GM23338 (cell line): ENCODE measurements around the gene AXIN1. TPM values are rescaled to one million over a fixed set of nuclear protein-coding genes. Genes with fewer than 3 reads are reported as not detected.

Experiments used
- ATAC-seq: fragments of 200-7000 bp; cut with Tn5 transposase; 3 replicates; pipeline ENCODE4 v1.9.1; 2020
- DNase-seq: peaks from one replicate; pipeline ENCODE4 v3.0.0-alpha.2; 2015; ENCODE audit warnings: low spot score
- H2AFZ ChIP-seq: fragments of 200-600 bp; sonication (generic); 2 replicates; pipeline ENCODE4 v1.8.0; 2016; ENCODE audit warnings: antibody characterized with exemption, mild to moderate bottlenecking, moderate library complexity
- H3F3A ChIP-seq: fragments of 200-600 bp; sonication (generic); replicated peaks from 2 replicates; pipeline ENCODE4 v1.8.0; 2017; ENCODE audit warnings: antibody characterized with exemption, mixed run types, low read depth
- H3K27ac ChIP-seq: fragments of 200-600 bp; sonication (generic); 2 replicates; pipeline ENCODE4 v1.6.1; 2016; ENCODE audit warnings: low read depth
- H3K27me3 ChIP-seq: fragments of 200-600 bp; sonication (generic); 2 replicates; pipeline ENCODE4 v1.8.0; 2016; ENCODE audit warnings: mild to moderate bottlenecking, mixed run types, moderate library complexity; ENCODE audit not compliant: insufficient read depth
- H3K36me3 ChIP-seq: fragments of 200-600 bp; sonication (generic); 2 replicates; pipeline ENCODE4 v1.8.0; 2016; ENCODE audit warnings: mild to moderate bottlenecking; ENCODE audit not compliant: insufficient read depth
- H3K4me1 ChIP-seq: fragments of 200-600 bp; sonication (generic); 2 replicates; pipeline ENCODE4 v1.8.0; 2016; ENCODE audit warnings: mild to moderate bottlenecking, moderate library complexity; ENCODE audit not compliant: insufficient read depth
- H3K4me2 ChIP-seq: fragments of 200-600 bp; sonication (generic); 2 replicates; pipeline ENCODE4 v1.7.1; 2017; ENCODE audit warnings: mixed run types
- H3K4me3 ChIP-seq: fragments of 200-600 bp; sonication (generic); 2 replicates; pipeline ENCODE4 v1.6.1; 2016; ENCODE audit warnings: mixed run types
- H3K79me2 ChIP-seq: fragments of 200-600 bp; sonication (generic); replicated peaks from 2 replicates; pipeline ENCODE4 v1.8.0; 2017; ENCODE audit warnings: mild to moderate bottlenecking; ENCODE audit not compliant: insufficient read depth
- H3K9me2 ChIP-seq: fragments of 200-600 bp; sonication (generic); 2 replicates; pipeline ENCODE4 v1.8.0; 2017; ENCODE audit not compliant: insufficient read depth
- H4K20me1 ChIP-seq: fragments of 200-600 bp; sonication (generic); replicated peaks from 2 replicates; pipeline ENCODE4 v1.8.0; 2017; ENCODE audit warnings: mild to moderate bottlenecking; ENCODE audit not compliant: insufficient read depth
- H3K27ac Mint-ChIP-seq: 2 replicates; pipeline ENCODE4 v1.8.0; 2020; ENCODE audit warnings: inconsistent platforms, mild to moderate bottlenecking, moderate library complexity, mixed read lengths
- H3K27me3 Mint-ChIP-seq: 3 replicates; pipeline ENCODE4 v1.8.0; 2022; ENCODE audit warnings: low read depth, mild to moderate bottlenecking, moderate library complexity, mixed read lengths, inconsistent platforms; ENCODE audit not compliant: insufficient read depth, poor library complexity
- H3K36me3 Mint-ChIP-seq: 3 replicates; pipeline ENCODE4 v1.8.0; 2021; ENCODE audit warnings: low read depth, mild to moderate bottlenecking, inconsistent platforms, moderate library complexity, mixed read lengths
- H3K4me1 Mint-ChIP-seq: 3 replicates; pipeline ENCODE4 v1.8.0; 2020; ENCODE audit warnings: mild to moderate bottlenecking, inconsistent platforms, mixed read lengths
- H3K4me3 Mint-ChIP-seq: 3 replicates; pipeline ENCODE4 v1.8.0; 2021; ENCODE audit warnings: moderate library complexity, mild to moderate bottlenecking, inconsistent platforms, mixed read lengths
- H3K9me3 Mint-ChIP-seq: 3 replicates; pipeline ENCODE4 v1.8.0; 2020; ENCODE audit warnings: moderate library complexity, mild to moderate bottlenecking, inconsistent platforms, mixed read lengths
- CREB1 ChIP-seq: fragments of 250-450 bp; sonication (Bioruptor Pico); IDR thresholded peaks from 2 replicates; pipeline ENCODE4 v1.5.0; 2020; ENCODE audit warnings: low read depth, mild to moderate bottlenecking, moderate library complexity
- CTCF ChIP-seq, 2 experiments: fragments of 200-600 bp in 1 of 2; sonication (generic) in 1 of 2; conservative IDR thresholded peaks; 2 replicates each; pipeline versions ENCODE4 v1.5.1 to v1.6.1; 2016 to 2017; ENCODE audit warnings: antibody characterized with exemption in 2 of 2, low read depth in 2 of 2, mild to moderate bottlenecking in 2 of 2, moderate library complexity in 1 of 2
- ETS1 ChIP-seq: IDR thresholded peaks from 2 replicates; pipeline ENCODE4 v1.6.1; 2016; ENCODE audit warnings: antibody characterized with exemption
- EZH2 ChIP-seq: fragments of 200-600 bp; sonication (generic); IDR thresholded peaks from one replicate; pipeline ENCODE4 v1.8.0; 2017; ENCODE audit warnings: antibody characterized with exemption, mild to moderate bottlenecking, low read depth; ENCODE audit not compliant: unreplicated experiment
- JUNB ChIP-seq: IDR thresholded peaks from one replicate; pipeline ENCODE4 v1.6.1; 2016; ENCODE audit warnings: antibody characterized with exemption; ENCODE audit not compliant: unreplicated experiment
- POLR2AphosphoS5 ChIP-seq: IDR thresholded peaks from 2 replicates; pipeline ENCODE4 v1.6.1; 2016; ENCODE audit warnings: antibody characterized with exemption, low read depth
- STAT1 ChIP-seq: IDR thresholded peaks from one replicate; pipeline ENCODE4 v1.6.1; 2016; ENCODE audit warnings: antibody characterized with exemption; ENCODE audit not compliant: unreplicated experiment
- ZNF114 ChIP-seq: fragments of 250-450 bp; sonication (Bioruptor Pico); IDR thresholded peaks from 2 replicates; pipeline ENCODE4 v1.5.0; 2020; ENCODE audit warnings: mild to moderate bottlenecking, moderate library complexity
- ZNF331 ChIP-seq: fragments of 250-450 bp; sonication (Bioruptor Pico); IDR thresholded peaks from 2 replicates; pipeline ENCODE4 v1.5.0; 2020; ENCODE audit warnings: low read depth, mild to moderate bottlenecking, moderate library complexity
- polyA plus RNA-seq: library from polyadenylated mRNA; unstranded; fragments of >200 nt; fragmentation: Nextera tagmentation; extraction: Ambion mirVana; gene quantifications from 2 replicates; pipeline ENCODE4 v1.2.1, GENCODE V29; 2016
- total RNA-seq: library from RNA; depleted of rRNA; stranded (reverse); fragments of >200 nt; shearing (Covaris generic); gene quantifications from 2 replicates; pipeline ENCODE4 v1.2.3, GENCODE V29; 2014

Gene AXIN1
- total and polyA plus RNA-seq, 2 experiments from 2014 or later: 14.3 to 54.5 TPM

DNA sequence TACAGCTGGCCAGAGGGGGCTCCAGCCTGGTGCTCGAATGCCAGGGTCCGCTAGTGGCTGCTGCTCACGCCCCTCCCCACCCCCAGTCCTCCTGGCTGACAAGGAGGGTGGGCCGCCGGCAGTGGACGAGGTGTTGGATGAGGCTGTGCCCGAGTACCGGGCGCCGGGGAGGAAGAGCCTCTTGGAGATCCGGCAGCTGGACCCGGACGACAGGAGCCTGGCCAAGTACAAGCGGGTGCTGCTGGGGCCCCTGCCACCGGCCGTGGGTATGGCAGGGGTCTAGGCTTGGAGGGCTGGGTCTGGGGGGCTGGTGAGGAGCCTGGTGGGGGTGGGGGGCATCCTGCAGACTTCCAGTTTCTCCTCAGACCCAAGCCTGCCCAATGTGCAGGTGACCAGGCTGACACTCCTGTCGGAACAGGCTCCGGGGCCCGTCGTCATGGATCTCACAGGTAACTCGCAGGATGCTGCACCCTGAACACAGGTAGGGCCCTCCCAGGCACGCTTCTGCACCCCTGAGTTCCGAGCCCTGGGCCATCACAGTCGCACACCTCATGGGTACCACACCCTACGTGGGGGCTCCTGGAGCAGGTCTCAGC is 70.8 kb downstream of the AXIN1 start (continued):
- no peak for TF ChIP-seq CTCF (conservative IDR thresholded peaks at IDR 0.05; ENCODE audit: low read depth in 2 of 2)
- TF ChIP-seq ZNF331 (CRISPR knock-in tag): no peak
- TF ChIP-seq STAT1: no peak
- no peak for TF ChIP-seq ETS1

DNA sequence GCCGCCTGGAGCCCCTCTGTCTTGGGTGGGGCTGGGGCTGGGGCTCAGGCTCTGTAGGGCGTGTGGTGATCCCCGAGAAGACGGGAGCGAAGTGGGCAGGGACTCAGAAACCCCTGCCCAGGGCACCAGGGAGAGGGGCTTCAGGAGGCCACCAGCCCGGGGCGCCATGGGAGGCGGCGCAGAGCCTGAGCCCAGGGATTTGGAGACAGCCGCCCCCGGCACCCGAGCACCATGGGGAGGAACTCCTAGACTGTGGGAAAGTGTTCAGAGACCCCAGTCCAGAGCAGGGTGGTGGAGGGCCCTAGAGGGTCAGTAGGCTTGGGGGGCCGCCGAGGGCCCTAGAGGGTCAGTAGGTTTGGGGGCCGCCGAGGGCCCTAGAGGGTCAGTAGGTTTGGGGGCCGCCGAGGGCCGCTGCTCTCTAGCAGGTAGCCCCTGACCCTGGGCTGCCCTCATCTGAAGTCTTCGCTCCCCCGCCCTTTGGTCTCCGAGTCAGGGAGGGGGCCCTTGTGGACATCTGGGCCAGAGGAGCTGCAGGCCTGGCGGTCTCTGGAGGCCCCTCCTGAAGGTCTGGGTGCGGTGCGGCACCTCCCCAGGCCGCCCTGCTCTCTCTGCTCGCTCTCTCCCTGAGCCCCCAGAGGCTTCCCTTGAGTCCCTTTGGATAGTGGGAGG is 71.4 kb downstream of the AXIN1 start:
- DNase-seq (no peak), ATAC-seq (peak; percentile 21)
- Mint-ChIP-seq H3K27ac (no peak overlapping the region), H3K4me1 (no peaks in the 10 kb centered on the region), H3K36me3 (no peaks in the 10 kb centered on the region), H3K4me3 (peak overlapping the region; percentile 66), H3K27me3 (peaks cover 31% of the 10 kb centered on the region), H3K9me3 (no peaks in the 10 kb centered on the region)
- H3K79me2 ChIP-seq: no peaks in the 10 kb centered on the region
- no peak overlapping the region for H3K27ac ChIP-seq
- H3K9me2 ChIP-seq: no peaks in the 10 kb centered on the region
- peak overlapping the region; percentile 82 for H3K4me2 ChIP-seq
- H3K36me3 ChIP-seq: no peaks in the 10 kb centered on the region
- no peaks in the 10 kb centered on the region for H3K4me1 ChIP-seq
- TF ChIP-seq CREB1: no peak
- no peak for TF ChIP-seq ZNF114 (CRISPR knock-in tag)
- TF ChIP-seq POLR2AphosphoS5: no peak
- TF ChIP-seq JUNB: no peak
- no peak for TF ChIP-seq CTCF (conservative IDR thresholded peaks at IDR 0.05; ENCODE audit: low read depth in 2 of 2)
- no peak for TF ChIP-seq EZH2
- TF ChIP-seq ZNF331 (CRISPR knock-in tag): no peak
- TF ChIP-seq STAT1: no peak
- peaks cover 4% of the 10 kb centered on the region; the same call in 1 of the 2 replicates for H3F3A ChIP-seq
- H2AFZ ChIP-seq: 0 out of 2 replicates have a peak overlapping the region, but pooled peaks have one; percentile 94
- H3K27me3 ChIP-seq: peaks cover 44% of the 10 kb centered on the region
- H3K4me3 ChIP-seq: peak overlapping the region; percentile 69
- 0 out of 2 replicates have a peak, but pooled peaks cover 2% of the 10 kb centered on the region for H4K20me1 ChIP-seq
